Measurements from ENCODE around the gene EOMES. TPM values are rescaled to one million over a fixed set of nuclear protein-coding genes. Genes with fewer than 3 reads are reported as not detected.

The EOMES gene
- total and polyA plus RNA-seq, 2 of the 8 experiments (the other 6 are each of a cell fraction or from before 2014, with no cell fraction given), result 0.09 to 0.47 TPM

DNA sequence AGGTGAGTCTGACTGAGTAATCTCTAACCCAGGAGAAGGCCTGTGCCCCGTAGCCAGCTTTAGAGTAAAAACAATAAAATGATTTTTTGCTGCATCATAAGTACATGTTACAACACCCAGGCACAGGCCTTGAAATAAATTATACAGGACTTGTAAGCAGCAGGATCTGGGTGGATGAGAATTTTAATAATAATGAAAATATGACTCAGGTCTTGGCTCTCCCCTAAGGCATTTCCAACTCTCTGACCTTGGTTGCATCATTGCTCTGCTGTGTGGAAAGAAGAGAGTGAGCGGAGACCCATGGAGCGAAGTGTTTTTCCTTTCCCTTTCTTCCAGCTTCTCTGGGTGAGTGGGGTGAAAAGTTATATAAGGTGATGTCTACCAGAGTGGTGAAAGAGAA is 44.6 kb downstream of the EOMES start:
- no peak for FAIRE-seq
- TF ChIP-seq RFX5 (IDR thresholded peaks at IDR 0.05; ENCODE audit: borderline replicate concordance, low read depth, low read length), result no peak
- no peak for TF ChIP-seq TBP (IDR thresholded peaks at IDR 0.05; ENCODE audit: low read depth, low read length)
- no peak for TF ChIP-seq FOSL1 (IDR thresholded peaks at IDR 0.05; ENCODE audit: insufficient read depth, low read depth, low read length)
- no peak for TF ChIP-seq GABPA (IDR thresholded peaks at IDR 0.05; ENCODE audit: borderline replicate concordance, insufficient read depth, low read length)
- no peak for TF ChIP-seq CEBPB (IDR thresholded peaks at IDR 0.05; ENCODE audit: low read depth, low read length)
- TF ChIP-seq EZH2 (IDR thresholded peaks at IDR 0.05; ENCODE audit: low read depth, low read length, severe bottlenecking), result no peak
- TF ChIP-seq, protein P1, sequence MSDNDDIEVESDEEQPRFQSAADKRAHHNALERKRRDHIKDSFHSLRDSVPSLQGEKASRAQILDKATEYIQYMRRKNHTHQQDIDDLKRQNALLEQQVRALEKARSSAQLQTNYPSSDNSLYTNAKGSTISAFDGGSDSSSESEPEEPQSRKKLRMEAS (IDR thresholded peaks at IDR 0.05), result no peak
- TF ChIP-seq ZNF274 (IDR thresholded peaks at IDR 0.05; ENCODE audit: borderline replicate concordance, extremely low read depth, low read length), result no peak
- no peak for TF ChIP-seq POU5F1 (IDR thresholded peaks at IDR 0.05; ENCODE audit: low read depth, low read length)
- TF ChIP-seq TCF12 (IDR thresholded peaks at IDR 0.05; ENCODE audit: low read depth, low read length), result no peak
- no peak for TF ChIP-seq MAFK (IDR thresholded peaks at IDR 0.05; ENCODE audit: low read depth, low read length)
- no peak for TF ChIP-seq BRCA1 (IDR thresholded peaks at IDR 0.05; ENCODE audit: low read depth, low read length)
- TF ChIP-seq HDAC6 (IDR thresholded peaks at IDR 0.05; ENCODE audit: low read depth, low read length), result no peak
- no peak for TF ChIP-seq BCL11A (IDR thresholded peaks at IDR 0.05; ENCODE audit: low read depth in 2 of 2, low read length in 2 of 2)
- H3K36me3 ChIP-seq (ENCODE audit: control insufficient read depth in 2 of 4, insufficient read depth in 4 of 4, low read length in 3 of 4), result no peaks in the 10 kb centered on the region
- H3K56ac ChIP-seq (replicated peaks; ENCODE audit: insufficient read length, low read depth, low read length), result no peak overlapping the region
- no peak overlapping the region for H2AFZ ChIP-seq (ENCODE audit: low read length)
- H3K14ac ChIP-seq (ENCODE audit: insufficient read length), result no peak overlapping the region
- no peak overlapping the region for H2BK20ac ChIP-seq (ENCODE audit: low read length)
- no peak overlapping the region for H4K91ac ChIP-seq (replicated peaks; ENCODE audit: insufficient read length, low read length)
- H3K27me3 ChIP-seq (replicated peaks in 1 of 4; ENCODE audit: control insufficient read depth in 3 of 4, extremely low read depth in 1 of 4, insufficient read depth in 3 of 4, low read length in 3 of 4), result no peaks in the 10 kb centered on the region
- H2BK5ac ChIP-seq (ENCODE audit: low read depth, low read length), result no peak overlapping the region
- no peak for DNase-seq (ENCODE audit: low read depth in 1 of 2, low spot score in 2 of 2)
- no peaks in the 10 kb centered on the region for H3K79me1 ChIP-seq (ENCODE audit: low read depth, low read length)
- H3K9ac ChIP-seq (replicated peaks in 1 of 4; ENCODE audit: extremely low read depth in 1 of 4, low read depth in 3 of 4, low read length in 3 of 4), result no peak overlapping the region
- ChIA-PET POLR2A (ENCODE audit: partially characterized antibody) (no interaction called here), CTCF (ENCODE audit: partially characterized antibody) (interaction anchor here (5.9 kb wide), 1 partner anchor 59 kb away, joined by 34 read pairs; no protein-coding TSS in a partner anchor)
- no peak overlapping the region for H4K5ac ChIP-seq (ENCODE audit: insufficient read length, low read depth, low read length)
- no peak overlapping the region for H2AK5ac ChIP-seq (ENCODE audit: low read depth, low read length)
- no peak overlapping the region for H3K27ac ChIP-seq (ENCODE audit: low read depth, low read length)
- no peak overlapping the region for H2BK12ac ChIP-seq (ENCODE audit: low read depth, low read length)
- H2BK15ac ChIP-seq (ENCODE audit: low read length), result no peak overlapping the region
- no peak overlapping the region for H3K4me2 ChIP-seq (ENCODE audit: insufficient read depth in 1 of 2, low read depth in 2 of 2, low read length in 2 of 2)
- WGBS, 2 experiments (ENCODE audit: extremely low coverage in 1 of 2, insufficient coverage in 1 of 2, insufficient read length in 1 of 2, insufficient replicate concordance in 2 of 2, low coverage in 1 of 2, low lambda C conversion rate in 2 of 2, missing lambda C conversion rate in 1 of 2), result 67% methylated on average over 3 of the region's 3 CpGs; no CpG with 5 or more reads in 1 of the 2 experiments
- no peak overlapping the region for H3K4me3 ChIP-seq (ENCODE audit: extremely low read depth in 1 of 4, insufficient read depth in 2 of 4, low read depth in 3 of 4, low read length in 4 of 4)
- H3K23ac ChIP-seq (ENCODE audit: insufficient read length), result no peak overlapping the region
- H3K23me2 ChIP-seq (ENCODE audit: low read depth, low read length), result no peaks in the 10 kb centered on the region
- H3K9me3 ChIP-seq (ENCODE audit: insufficient read depth in 2 of 2, low read depth in 1 of 2, low read length in 1 of 2), result no peaks in the 10 kb centered on the region
- H4K20me1 ChIP-seq (replicated peaks in 1 of 2; ENCODE audit: control insufficient read depth in 1 of 2, insufficient read depth in 2 of 2, low read length in 2 of 2), result no peaks in the 10 kb centered on the region
- no peak overlapping the region for H3K4ac ChIP-seq (replicated peaks; ENCODE audit: insufficient read length, low read depth, low read length)
- H3K18ac ChIP-seq (ENCODE audit: extremely low read depth, low read length), result no peak overlapping the region
- no peak overlapping the region for H2BK120ac ChIP-seq (replicated peaks; ENCODE audit: low read depth, low read length)
- peaks cover 0 to 4% (median 1%) of the 10 kb centered on the region in 4 experiments; a peak in 2 of 7 replicates for H3K4me1 ChIP-seq (replicated peaks in 1 of 4; ENCODE audit: control insufficient read depth in 3 of 4, insufficient read depth in 4 of 4, low read length in 3 of 4)
- no peak overlapping the region for H4K8ac ChIP-seq (ENCODE audit: extremely low read depth, insufficient read depth, low read length)
- H3K79me2 ChIP-seq (ENCODE audit: control insufficient read depth in 1 of 2, insufficient read depth in 2 of 2, low read length in 2 of 2), result no peaks in the 10 kb centered on the region

All from H1 (cell line).